ENCODE results near the gene MAPK13. TPM values are rescaled to one million over a fixed set of nuclear protein-coding genes. Genes with fewer than 3 reads are reported as not detected.

The MAPK13 gene
- total and polyA plus RNA-seq, 4 donors, result 1.9 to 17.2 (median 3.0) TPM

- TF ChIP-seq FOXA2 (IDR thresholded peaks at IDR 0.05), result no peak
- Histone ChIP-seq H3K4me3 (ENCODE audit: low read depth in 1 of 3, low read length in 3 of 3) (no peak overlapping the region), H3K36me3 (ENCODE audit: control insufficient read depth in 4 of 4, insufficient read depth in 3 of 4, low read depth in 1 of 4, low read length in 3 of 4) (no peaks in the 10 kb centered on the region), H3K9me3 (ENCODE audit: control insufficient read depth in 4 of 4, low read length in 3 of 4) (no peaks in the 10 kb centered on the region), H3K27ac (ENCODE audit: low read depth in 1 of 2, low read length in 2 of 2) (no peak overlapping the region), H3K27me3 (ENCODE audit: control insufficient read depth in 4 of 4, insufficient read depth in 4 of 4, low read length in 3 of 4) (no peaks in the 10 kb centered on the region), H3K9ac (ENCODE audit: low read depth in 1 of 2, low read length in 2 of 2) (no peak overlapping the region), H3K4me1 (ENCODE audit: control insufficient read depth in 4 of 4, insufficient read depth in 4 of 4, low read length in 3 of 4) (no peaks in the 10 kb centered on the region)
- WGBS, result 94% methylated on average over 2 of the region's 2 CpGs
- no peak for DNase-seq (ENCODE audit: low spot score)
These were observed 55.9 kb downstream of the MAPK13 start for GRCh38 chr6:36186199-36186598.

DNA sequence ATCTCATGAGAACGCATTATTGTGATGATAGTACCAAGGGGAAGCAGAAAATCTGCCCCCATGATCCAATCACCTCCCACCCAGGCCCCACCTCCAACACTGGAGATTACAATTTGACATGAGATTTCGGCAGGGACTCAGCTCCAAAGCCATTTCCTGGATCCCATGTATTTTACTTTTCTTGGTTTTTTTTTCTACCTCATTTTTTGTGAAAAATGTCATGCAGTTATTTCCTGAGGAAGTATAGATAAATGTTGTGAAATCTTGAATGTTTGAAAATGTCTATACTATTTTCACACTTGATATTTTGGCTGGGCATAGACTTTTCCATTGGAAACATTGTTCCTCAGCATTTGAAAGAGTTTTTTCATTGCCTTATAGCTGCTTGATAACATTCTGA is 57.1 kb downstream of the MAPK13 start:
- TF ChIP-seq, protein P1, sequence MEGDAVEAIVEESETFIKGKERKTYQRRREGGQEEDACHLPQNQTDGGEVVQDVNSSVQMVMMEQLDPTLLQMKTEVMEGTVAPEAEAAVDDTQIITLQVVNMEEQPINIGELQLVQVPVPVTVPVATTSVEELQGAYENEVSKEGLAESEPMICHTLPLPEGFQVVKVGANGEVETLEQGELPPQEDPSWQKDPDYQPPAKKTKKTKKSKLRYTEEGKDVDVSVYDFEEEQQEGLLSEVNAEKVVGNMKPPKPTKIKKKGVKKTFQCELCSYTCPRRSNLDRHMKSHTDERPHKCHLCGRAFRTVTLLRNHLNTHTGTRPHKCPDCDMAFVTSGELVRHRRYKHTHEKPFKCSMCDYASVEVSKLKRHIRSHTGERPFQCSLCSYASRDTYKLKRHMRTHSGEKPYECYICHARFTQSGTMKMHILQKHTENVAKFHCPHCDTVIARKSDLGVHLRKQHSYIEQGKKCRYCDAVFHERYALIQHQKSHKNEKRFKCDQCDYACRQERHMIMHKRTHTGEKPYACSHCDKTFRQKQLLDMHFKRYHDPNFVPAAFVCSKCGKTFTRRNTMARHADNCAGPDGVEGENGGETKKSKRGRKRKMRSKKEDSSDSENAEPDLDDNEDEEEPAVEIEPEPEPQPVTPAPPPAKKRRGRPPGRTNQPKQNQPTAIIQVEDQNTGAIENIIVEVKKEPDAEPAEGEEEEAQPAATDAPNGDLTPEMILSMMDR (IDR thresholded peaks at IDR 0.05; ENCODE audit: low read depth, low read length, missing input control), result no peak
- TF ChIP-seq RXRA (IDR thresholded peaks at IDR 0.05) (no peak), SP1 (IDR thresholded peaks at IDR 0.05) (no peak), HNF4G (IDR thresholded peaks at IDR 0.05) (no peak), EGR1 (IDR thresholded peaks at IDR 0.05; ENCODE audit: low read depth in 2 of 2) (no peak), FOXA1 (IDR thresholded peaks at IDR 0.05) (no peak), NR2F2 (IDR thresholded peaks at IDR 0.05) (no peak), TAF1 (conservative IDR thresholded peaks at IDR 0.05) (no peak), YY1 (IDR thresholded peaks at IDR 0.05) (no peak), HNF4A (conservative IDR thresholded peaks at IDR 0.05) (no peak), GABPA (IDR thresholded peaks at IDR 0.05 in 1 of 2, conservative IDR thresholded peaks at IDR 0.05 in 1 of 2) (no peak), ATF3 (IDR thresholded peaks at IDR 0.05) (no peak), MAX (IDR thresholded peaks at IDR 0.05) (no peak), RAD21 (IDR thresholded peaks at IDR 0.05) (no peak), JUND (IDR thresholded peaks at IDR 0.05) (no peak)
- Histone ChIP-seq H3K27me3 (ENCODE audit: control insufficient read depth in 4 of 4, insufficient read depth in 4 of 4, low read length in 3 of 4) (no peaks in the 10 kb centered on the region), H3K27ac (ENCODE audit: low read depth in 1 of 2, low read length in 2 of 2) (no peak overlapping the region), H3K36me3 (ENCODE audit: control insufficient read depth in 4 of 4, insufficient read depth in 3 of 4, low read depth in 1 of 4, low read length in 3 of 4) (no peaks in the 10 kb centered on the region), H3K4me1 (ENCODE audit: control insufficient read depth in 4 of 4, insufficient read depth in 4 of 4, low read length in 3 of 4) (no peaks in the 10 kb centered on the region), H3K9me3 (ENCODE audit: control insufficient read depth in 4 of 4, low read length in 3 of 4) (no peaks in the 10 kb centered on the region), H3K4me3 (ENCODE audit: low read depth in 1 of 3, low read length in 3 of 3) (no peak overlapping the region), H3K9ac (ENCODE audit: low read depth in 1 of 2, low read length in 2 of 2) (no peak overlapping the region)
- 78% methylated on average over 2 of the region's 2 CpGs for WGBS
- DNase-seq (ENCODE audit: low spot score), result no peak

Other genes starting within 250 kb of the MAPK13 start
- 10 to 100 TPM; 38.7 to 41.2 TPM for gene SRPK1, start 209.4 kb upstream of the MAPK13 start, total RNA-seq
- 10 to 100 TPM; 11.9 to 27.2 TPM for gene SRPK1, start 209.4 kb upstream of the MAPK13 start, polyA plus RNA-seq
- under 1 TPM; 0.09 to 0.33 TPM for gene SLC26A8, start 105.9 kb upstream of the MAPK13 start, total RNA-seq
- gene SLC26A8, start 105.9 kb upstream of the MAPK13 start, polyA plus RNA-seq, result under 1 TPM; 0.03 to 0.26 TPM
- gene MAPK14, start 102.7 kb upstream of the MAPK13 start, total RNA-seq, result 10 to 100 TPM; 51.0 to 82.7 TPM
- gene MAPK14, start 102.7 kb upstream of the MAPK13 start, polyA plus RNA-seq, result 10 to 100 TPM; 16.9 to 20.9 TPM
- 10 to 100 TPM; 14.9 to 20.0 TPM for gene BRPF3, start 66.2 kb downstream of the MAPK13 start, total RNA-seq
- 10 to 100 TPM in 1 of 2 donors, 1 to 10 TPM in 1; 7.5 to 12.5 TPM for gene BRPF3, start 66.2 kb downstream of the MAPK13 start, polyA plus RNA-seq
- under 1 TPM; 0.08 to 0.14 TPM for gene PNPLA1, start 139.5 kb downstream of the MAPK13 start, total RNA-seq
- under 1 TPM in 1 of 2 donors, not detected in 1; 0.07 TPM for gene PNPLA1, start 139.5 kb downstream of the MAPK13 start, polyA plus RNA-seq
- not detected for gene BNIP5, start 206.4 kb downstream of the MAPK13 start, total RNA-seq
- gene BNIP5, start 206.4 kb downstream of the MAPK13 start, polyA plus RNA-seq, result not detected

All from liver (tissue), 9 donors.